K562 (cell line): ENCODE measurements around the gene ZNF837. TPM values are rescaled to one million over a fixed set of nuclear protein-coding genes. Genes with fewer than 3 reads are reported as not detected.

ENCODE experiments used
- BRD4 ChIP-seq: fragments of 200-600 bp; sonication (generic); IDR thresholded peaks from 2 replicates; pipeline ENCODE4 v1.6.1; 2017; ENCODE audit warnings: inconsistent platforms
- CCAR2 ChIP-seq: fragments of 200-400 bp; formaldehyde crosslinking; IDR thresholded peaks from 2 replicates; pipeline ENCODE4 v1.6.1; 2017; ENCODE audit warnings: mild to moderate bottlenecking, low read depth, low read length
- CEBPG ChIP-seq, 3 experiments: fragments of 200-800 bp in 1 of 3; sonication (Bioruptor generic) in 1 of 3; sonication (generic) in 1 of 3; formaldehyde crosslinking in 1 of 3; IDR thresholded peaks in 2 of 3; conservative IDR thresholded peaks in 1 of 3; 2 replicates each; pipeline versions ENCODE4 v1.6.1 to v1.8.0; 2016 to 2022; ENCODE audit warnings: missing compliant biosample characterization in 2 of 3, missing genetic modification characterization in 2 of 3, mild to moderate bottlenecking in 1 of 3, missing genetic modification reagents in 1 of 3
- DACH1 ChIP-seq: fragments of 450-650 bp; IDR thresholded peaks from 2 replicates; pipeline ENCODE4 v1.6.1; 2018; ENCODE audit not compliant: partially characterized antibody
- DPF2 ChIP-seq: fragments of 450-650 bp; IDR thresholded peaks from 2 replicates; pipeline ENCODE4 v1.6.1; 2016
- HNRNPH1 ChIP-seq: fragments of 200-400 bp; formaldehyde crosslinking; optimal IDR thresholded peaks from 2 replicates; pipeline ENCODE3; 2017; ENCODE audit warnings: low read depth, mild to moderate bottlenecking, low read length, moderate library complexity
- NCOA2 ChIP-seq, 2 experiments: fragments of 450-650 bp; IDR thresholded peaks; 2 replicates each; pipeline ENCODE4 v1.6.1; 2018; ENCODE audit warnings: mild to moderate bottlenecking in 2 of 2, moderate library complexity in 1 of 2; ENCODE audit not compliant: partially characterized antibody in 2 of 2
- PYGO2 ChIP-seq: fragments of 450-650 bp; IDR thresholded peaks from 2 replicates; pipeline ENCODE4 v1.6.1; 2016; ENCODE audit warnings: mild to moderate bottlenecking, missing genetic modification characterization, moderate library complexity, missing compliant biosample characterization
- TCF7 ChIP-seq: sonication (generic); IDR thresholded peaks from 2 replicates; pipeline ENCODE4 v1.6.1; 2016; ENCODE audit warnings: antibody characterized with exemption, borderline replicate concordance
- ZNF134 ChIP-seq: fragments of 250-450 bp; sonication (Bioruptor Pico); conservative IDR thresholded peaks from 2 replicates; pipeline ENCODE4 v1.4.0; 2020
- ZNF282 ChIP-seq: sonication (generic); formaldehyde crosslinking; IDR thresholded peaks from 2 replicates; pipeline ENCODE4 v1.8.1; 2023; ENCODE audit warnings: missing genetic modification reagents
- ZNF57 ChIP-seq: fragments of 450-650 bp; formaldehyde crosslinking; IDR thresholded peaks from 2 replicates; pipeline ENCODE4 v1.4.0; 2020; ENCODE audit warnings: mild to moderate bottlenecking, moderate library complexity
- ZNF75A ChIP-seq: fragments of 450-650 bp; formaldehyde crosslinking; IDR thresholded peaks from 2 replicates; pipeline ENCODE4 v1.4.0; 2020; ENCODE audit warnings: mild to moderate bottlenecking
- polyA plus RNA-seq, 8 experiments: library from polyadenylated mRNA; depleted of rRNA in 4 of 8; stranded (reverse) in 5 of 8; unstranded in 3 of 8; fragments of >200 nt; fragmentation: Nextera tagmentation in 2 of 8; fragmentation: Illumina TruSeq in 1 of 8; extraction: Ambion mirVana in 2 of 8; extraction: Trizol in 1 of 8; gene quantifications; 2 replicates each; pipeline versions ENCODE4 v1.2.1 to v1.2.3, GENCODE V29; 2011 to 2014; ENCODE audit warnings: inconsistent platforms in 1 of 8, missing spikeins in 1 of 8
- total RNA-seq, 7 experiments: library from RNA; depleted of rRNA in 6 of 7; stranded (reverse); fragments of >200 nt in 6 of 7; fragmentation: Illumina TruSeq in 2 of 7; extraction: Trizol in 2 of 7; gene quantifications; 2 replicates each; pipeline versions ENCODE4 v1.2.1 to v1.2.3, GENCODE V29; 2011 to 2021; ENCODE audit warnings: low replicate concordance in 1 of 7
- TF ChIP-seq, protein P1 (sequence below): fragments of 450-650 bp; IDR thresholded peaks from 2 replicates; pipeline ENCODE4 v1.6.1; 2016; ENCODE audit warnings: mild to moderate bottlenecking, moderate library complexity
- TF ChIP-seq, protein P2 (sequence below): IDR thresholded peaks from 2 replicates; pipeline ENCODE4 v1.6.1; 2014; ENCODE audit warnings: antibody characterized with exemption

Gene ZNF837
- total and polyA plus RNA-seq, 9 of the 15 experiments (the other 6 are each of a cell fraction or from before 2014, with no cell fraction given) = 0.11 to 2.1 (median 0.57) TPM; not detected in 4

DNA sequence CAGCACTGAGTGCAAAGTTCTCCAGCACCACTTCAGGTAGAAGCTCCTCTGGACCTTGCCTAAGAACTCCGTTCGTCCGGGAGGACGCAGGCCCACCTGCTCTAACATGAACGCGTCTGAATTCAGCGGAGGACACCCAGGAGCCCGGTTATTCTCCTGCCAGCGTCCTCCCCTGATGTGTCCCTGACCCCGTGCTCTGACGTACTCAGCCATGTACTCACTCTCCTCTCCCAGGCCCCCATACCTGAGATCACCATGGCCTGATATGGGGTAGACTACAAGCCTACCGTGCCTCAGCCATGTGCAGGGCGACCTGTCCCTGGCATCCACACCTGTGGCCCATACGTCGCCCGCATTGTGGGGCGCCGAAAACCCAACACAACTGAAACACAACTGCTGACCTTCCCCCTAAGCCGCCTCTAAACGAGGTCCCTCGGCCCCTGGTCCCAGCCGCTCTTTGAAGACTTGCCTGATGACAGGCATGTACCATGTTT is 26.9 kb upstream of the ZNF837 start (continued):
- TF ChIP-seq HNRNPH1 (no peak), ZNF282 (CRISPR knock-in tag) (no peak), NCOA2 (IDR thresholded peaks at IDR 0.05; ENCODE audit: partially characterized antibody in 2 of 2) (no peak), DACH1 (no peak), PYGO2 (tag) (no peak), BRD4 (peak; percentile 40; the same call in 1 of the 2 replicates), ZNF134 (CRISPR knock-in tag) (0 out of 2 replicates have a peak, but pooled peaks have one; percentile 35), DPF2 (peak; percentile 46; the same call in 1 of the 2 replicates), ZNF75A (no peak), TCF7 (no peak), CCAR2 (no peak), CEBPG (CRISPR knock-in tag; IDR thresholded peaks at IDR 0.05) (no peak), CEBPG (tag; conservative IDR thresholded peaks at IDR 0.05 in 1 of 2, IDR thresholded peaks at IDR 0.05 in 1 of 2) (no peak), ZNF57 (CRISPR knock-in tag) (no peak)
- TF ChIP-seq, protein P1, sequence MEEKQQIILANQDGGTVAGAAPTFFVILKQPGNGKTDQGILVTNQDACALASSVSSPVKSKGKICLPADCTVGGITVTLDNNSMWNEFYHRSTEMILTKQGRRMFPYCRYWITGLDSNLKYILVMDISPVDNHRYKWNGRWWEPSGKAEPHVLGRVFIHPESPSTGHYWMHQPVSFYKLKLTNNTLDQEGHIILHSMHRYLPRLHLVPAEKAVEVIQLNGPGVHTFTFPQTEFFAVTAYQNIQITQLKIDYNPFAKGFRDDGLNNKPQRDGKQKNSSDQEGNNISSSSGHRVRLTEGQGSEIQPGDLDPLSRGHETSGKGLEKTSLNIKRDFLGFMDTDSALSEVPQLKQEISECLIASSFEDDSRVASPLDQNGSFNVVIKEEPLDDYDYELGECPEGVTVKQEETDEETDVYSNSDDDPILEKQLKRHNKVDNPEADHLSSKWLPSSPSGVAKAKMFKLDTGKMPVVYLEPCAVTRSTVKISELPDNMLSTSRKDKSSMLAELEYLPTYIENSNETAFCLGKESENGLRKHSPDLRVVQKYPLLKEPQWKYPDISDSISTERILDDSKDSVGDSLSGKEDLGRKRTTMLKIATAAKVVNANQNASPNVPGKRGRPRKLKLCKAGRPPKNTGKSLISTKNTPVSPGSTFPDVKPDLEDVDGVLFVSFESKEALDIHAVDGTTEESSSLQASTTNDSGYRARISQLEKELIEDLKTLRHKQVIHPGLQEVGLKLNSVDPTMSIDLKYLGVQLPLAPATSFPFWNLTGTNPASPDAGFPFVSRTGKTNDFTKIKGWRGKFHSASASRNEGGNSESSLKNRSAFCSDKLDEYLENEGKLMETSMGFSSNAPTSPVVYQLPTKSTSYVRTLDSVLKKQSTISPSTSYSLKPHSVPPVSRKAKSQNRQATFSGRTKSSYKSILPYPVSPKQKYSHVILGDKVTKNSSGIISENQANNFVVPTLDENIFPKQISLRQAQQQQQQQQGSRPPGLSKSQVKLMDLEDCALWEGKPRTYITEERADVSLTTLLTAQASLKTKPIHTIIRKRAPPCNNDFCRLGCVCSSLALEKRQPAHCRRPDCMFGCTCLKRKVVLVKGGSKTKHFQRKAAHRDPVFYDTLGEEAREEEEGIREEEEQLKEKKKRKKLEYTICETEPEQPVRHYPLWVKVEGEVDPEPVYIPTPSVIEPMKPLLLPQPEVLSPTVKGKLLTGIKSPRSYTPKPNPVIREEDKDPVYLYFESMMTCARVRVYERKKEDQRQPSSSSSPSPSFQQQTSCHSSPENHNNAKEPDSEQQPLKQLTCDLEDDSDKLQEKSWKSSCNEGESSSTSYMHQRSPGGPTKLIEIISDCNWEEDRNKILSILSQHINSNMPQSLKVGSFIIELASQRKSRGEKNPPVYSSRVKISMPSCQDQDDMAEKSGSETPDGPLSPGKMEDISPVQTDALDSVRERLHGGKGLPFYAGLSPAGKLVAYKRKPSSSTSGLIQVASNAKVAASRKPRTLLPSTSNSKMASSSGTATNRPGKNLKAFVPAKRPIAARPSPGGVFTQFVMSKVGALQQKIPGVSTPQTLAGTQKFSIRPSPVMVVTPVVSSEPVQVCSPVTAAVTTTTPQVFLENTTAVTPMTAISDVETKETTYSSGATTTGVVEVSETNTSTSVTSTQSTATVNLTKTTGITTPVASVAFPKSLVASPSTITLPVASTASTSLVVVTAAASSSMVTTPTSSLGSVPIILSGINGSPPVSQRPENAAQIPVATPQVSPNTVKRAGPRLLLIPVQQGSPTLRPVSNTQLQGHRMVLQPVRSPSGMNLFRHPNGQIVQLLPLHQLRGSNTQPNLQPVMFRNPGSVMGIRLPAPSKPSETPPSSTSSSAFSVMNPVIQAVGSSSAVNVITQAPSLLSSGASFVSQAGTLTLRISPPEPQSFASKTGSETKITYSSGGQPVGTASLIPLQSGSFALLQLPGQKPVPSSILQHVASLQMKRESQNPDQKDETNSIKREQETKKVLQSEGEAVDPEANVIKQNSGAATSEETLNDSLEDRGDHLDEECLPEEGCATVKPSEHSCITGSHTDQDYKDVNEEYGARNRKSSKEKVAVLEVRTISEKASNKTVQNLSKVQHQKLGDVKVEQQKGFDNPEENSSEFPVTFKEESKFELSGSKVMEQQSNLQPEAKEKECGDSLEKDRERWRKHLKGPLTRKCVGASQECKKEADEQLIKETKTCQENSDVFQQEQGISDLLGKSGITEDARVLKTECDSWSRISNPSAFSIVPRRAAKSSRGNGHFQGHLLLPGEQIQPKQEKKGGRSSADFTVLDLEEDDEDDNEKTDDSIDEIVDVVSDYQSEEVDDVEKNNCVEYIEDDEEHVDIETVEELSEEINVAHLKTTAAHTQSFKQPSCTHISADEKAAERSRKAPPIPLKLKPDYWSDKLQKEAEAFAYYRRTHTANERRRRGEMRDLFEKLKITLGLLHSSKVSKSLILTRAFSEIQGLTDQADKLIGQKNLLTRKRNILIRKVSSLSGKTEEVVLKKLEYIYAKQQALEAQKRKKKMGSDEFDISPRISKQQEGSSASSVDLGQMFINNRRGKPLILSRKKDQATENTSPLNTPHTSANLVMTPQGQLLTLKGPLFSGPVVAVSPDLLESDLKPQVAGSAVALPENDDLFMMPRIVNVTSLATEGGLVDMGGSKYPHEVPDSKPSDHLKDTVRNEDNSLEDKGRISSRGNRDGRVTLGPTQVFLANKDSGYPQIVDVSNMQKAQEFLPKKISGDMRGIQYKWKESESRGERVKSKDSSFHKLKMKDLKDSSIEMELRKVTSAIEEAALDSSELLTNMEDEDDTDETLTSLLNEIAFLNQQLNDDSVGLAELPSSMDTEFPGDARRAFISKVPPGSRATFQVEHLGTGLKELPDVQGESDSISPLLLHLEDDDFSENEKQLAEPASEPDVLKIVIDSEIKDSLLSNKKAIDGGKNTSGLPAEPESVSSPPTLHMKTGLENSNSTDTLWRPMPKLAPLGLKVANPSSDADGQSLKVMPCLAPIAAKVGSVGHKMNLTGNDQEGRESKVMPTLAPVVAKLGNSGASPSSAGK = peak; percentile 72
- TF ChIP-seq, protein P2, sequence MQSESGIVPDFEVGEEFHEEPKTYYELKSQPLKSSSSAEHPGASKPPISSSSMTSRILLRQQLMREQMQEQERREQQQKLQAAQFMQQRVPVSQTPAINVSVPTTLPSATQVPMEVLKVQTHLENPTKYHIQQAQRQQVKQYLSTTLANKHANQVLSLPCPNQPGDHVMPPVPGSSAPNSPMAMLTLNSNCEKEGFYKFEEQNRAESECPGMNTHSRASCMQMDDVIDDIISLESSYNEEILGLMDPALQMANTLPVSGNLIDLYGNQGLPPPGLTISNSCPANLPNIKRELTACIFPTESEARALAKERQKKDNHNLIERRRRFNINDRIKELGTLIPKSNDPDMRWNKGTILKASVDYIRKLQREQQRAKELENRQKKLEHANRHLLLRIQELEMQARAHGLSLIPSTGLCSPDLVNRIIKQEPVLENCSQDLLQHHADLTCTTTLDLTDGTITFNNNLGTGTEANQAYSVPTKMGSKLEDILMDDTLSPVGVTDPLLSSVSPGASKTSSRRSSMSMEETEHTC = 0 out of 2 replicates have a peak, but pooled peaks have one; percentile 12
